ENCODE results near the gene KIF26B.

- TF ChIP-seq CTCF (IDR thresholded peaks at IDR 0.05; ENCODE audit: low read depth, low read length): no peak
- no peak for TF ChIP-seq EZH2phosphoT487 (IDR thresholded peaks at IDR 0.05; ENCODE audit: low read depth)
Measured at GRCh38 chr1:245526141-245526540, 371.4 kb downstream of the KIF26B start.

Data from OCI-LY3 (cell line).